KOPT-K1 (cell line): ENCODE data around the gene PRKCE.

Source experiments
- H3K27ac ChIP-seq: fragments of 200-600 bp; sonication (generic); 2 replicates; pipeline ENCODE4 v1.5.1; 2016; ENCODE audit warnings: antibody characterized with exemption, mild to moderate bottlenecking, low read depth, low read length; ENCODE audit not compliant: poor library complexity, severe bottlenecking
- H3K36me3 ChIP-seq: fragments of 200-600 bp; sonication (generic); 2 replicates; pipeline ENCODE4 v1.5.1; 2017; ENCODE audit warnings: antibody characterized with exemption, mild to moderate bottlenecking, low read length, moderate library complexity; ENCODE audit not compliant: insufficient read depth
- H3K9me3 ChIP-seq: fragments of 200-600 bp; sonication (generic); 2 replicates; pipeline ENCODE4 v1.5.1; 2017; ENCODE audit warnings: antibody characterized with exemption, low read length, mild to moderate bottlenecking; ENCODE audit not compliant: insufficient read depth, poor library complexity, severe bottlenecking

Gene PRKCE

DNA sequence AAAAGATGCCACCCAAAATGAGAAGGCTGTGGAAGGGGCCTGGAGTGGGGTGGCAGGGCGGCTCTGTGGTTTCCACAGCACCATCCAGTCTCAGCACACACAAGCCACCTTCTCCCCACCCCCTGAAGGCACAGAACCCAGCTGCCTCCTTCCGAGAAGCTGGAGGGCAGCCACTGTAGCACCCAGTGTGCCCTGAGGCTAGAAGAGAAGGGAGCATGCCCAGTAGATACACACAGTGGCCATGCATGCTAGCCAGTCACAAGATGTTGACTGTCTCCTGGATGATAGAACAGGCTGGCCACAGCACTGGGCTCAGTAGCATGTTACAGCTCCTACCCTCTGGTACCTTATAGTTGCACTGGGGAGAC, 496.9 kb downstream of the PRKCE start:
- H3K9me3 ChIP-seq: no peaks in the 10 kb centered on the region
- peaks cover 35% of the 10 kb centered on the region for H3K36me3 ChIP-seq
- H3K27ac ChIP-seq: peak overlapping the region; percentile 95

GRCh38 chr2:46150445-46150955, 499.0 kb downstream of the PRKCE start:
- Histone ChIP-seq H3K36me3 (peaks cover 52% of the 10 kb centered on the region), H3K9me3 (no peaks in the 10 kb centered on the region), H3K27ac (no peak overlapping the region)

DNA sequence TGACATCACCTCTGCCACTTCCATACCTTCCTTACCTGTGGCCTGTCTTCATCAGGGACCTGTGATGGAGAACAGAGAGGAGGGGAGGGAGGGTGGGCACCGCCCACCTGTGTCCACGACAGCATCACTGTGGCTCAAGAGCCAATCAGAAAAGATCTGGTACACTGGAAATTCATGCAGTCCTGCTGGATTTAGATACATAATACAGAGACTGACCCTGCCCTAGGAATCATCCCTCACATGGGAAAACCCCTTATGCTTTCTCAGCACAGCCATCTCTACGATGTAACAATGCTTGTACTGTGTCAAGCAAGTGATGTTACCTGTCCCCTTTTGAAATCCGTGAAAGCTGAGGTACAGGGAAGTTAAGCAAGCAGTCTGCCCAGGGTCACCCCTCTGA, 500.1 kb downstream of the PRKCE start:
- Histone ChIP-seq H3K9me3 (no peaks in the 10 kb centered on the region), H3K36me3 (peaks cover 63% of the 10 kb centered on the region), H3K27ac (no peak overlapping the region)

DNA sequence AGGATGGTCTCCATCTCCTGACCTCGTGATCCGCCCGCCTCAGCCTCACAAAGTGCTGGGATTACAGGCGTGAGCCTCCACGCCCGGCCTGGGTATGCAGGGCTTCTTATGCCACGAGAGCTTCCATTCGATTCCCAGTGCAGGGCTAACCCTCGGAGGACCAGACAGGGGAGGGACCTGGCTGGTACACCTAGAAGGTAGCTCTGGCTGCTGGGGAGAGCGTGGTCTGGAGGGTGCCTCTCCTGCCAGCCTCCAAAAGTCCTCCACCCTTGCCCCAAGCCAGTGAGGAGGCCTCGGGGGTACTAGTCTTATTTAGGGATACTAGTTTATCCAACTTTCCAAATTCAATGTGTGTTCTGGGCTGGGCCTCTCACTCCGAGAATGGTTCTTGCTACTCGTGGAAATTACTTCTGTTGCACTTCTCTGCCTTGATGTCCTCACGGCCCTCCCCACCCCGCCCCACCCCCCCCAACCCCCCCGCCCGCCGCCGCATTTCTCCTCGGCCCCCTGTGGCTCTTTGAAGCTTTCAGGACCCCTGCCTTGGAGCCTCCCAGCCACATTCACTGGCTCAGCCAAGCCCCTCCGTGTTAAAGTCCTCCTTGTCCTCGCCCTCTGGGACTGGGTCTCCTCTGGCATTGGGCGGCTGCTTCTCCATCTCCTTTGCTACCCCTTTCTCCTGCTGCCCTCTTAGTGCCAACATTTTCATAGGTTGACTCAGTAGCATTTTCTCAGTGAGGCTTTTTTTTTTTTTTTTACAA, 502.7 kb downstream of the PRKCE start:
- no peaks in the 10 kb centered on the region for H3K9me3 ChIP-seq
- peaks cover 86% of the 10 kb centered on the region for H3K36me3 ChIP-seq
- no peak overlapping the region for H3K27ac ChIP-seq

DNA sequence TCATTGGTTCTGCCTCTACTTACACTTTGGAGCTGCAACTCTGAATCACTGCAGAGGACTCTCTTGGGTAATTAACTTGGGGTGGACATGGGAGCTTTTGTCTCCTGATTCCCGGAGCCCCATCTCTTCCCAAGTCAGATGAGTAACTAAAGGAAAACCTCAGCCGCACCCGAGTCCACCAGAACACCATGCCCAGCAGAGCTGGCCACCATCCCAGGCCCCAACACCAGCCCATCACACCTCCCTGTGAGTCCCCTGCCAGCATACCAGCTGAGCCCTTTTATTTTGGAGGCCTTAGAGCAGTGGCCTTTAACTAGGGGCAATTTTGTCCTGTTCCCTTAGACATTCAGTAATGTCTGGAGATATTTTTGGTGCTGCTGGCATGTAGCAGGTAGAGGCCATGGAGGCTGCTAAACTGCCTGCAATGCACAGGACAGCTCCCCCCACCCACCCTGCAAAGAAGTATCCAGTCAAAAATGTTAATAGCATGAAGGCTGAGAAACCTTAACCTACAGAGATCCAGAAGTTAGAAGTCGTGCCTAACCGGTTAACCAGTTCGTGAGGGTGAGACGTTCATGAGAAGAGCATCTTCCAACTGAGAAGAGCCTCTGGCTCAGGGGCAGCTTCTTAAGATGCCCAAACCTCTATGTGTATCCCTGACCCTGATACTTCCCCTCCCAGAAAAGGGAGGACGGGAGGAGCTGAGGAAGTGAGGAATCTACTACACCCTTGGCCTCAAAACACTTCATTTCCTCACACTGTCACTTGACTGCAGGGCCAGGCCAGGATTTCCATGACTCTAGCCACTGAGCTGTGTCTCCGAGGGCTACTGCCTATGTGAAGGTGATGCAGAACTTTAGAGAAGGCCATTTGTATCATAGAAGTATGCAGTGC, 505.8 kb downstream of the PRKCE start:
- Histone ChIP-seq H3K27ac (no peak overlapping the region), H3K36me3 (peaks cover 92% of the 10 kb centered on the region), H3K9me3 (no peaks in the 10 kb centered on the region)

GRCh38 chr2:46157966-46158310, 506.5 kb downstream of the PRKCE start:
- no peak overlapping the region for H3K27ac ChIP-seq
- no peaks in the 10 kb centered on the region for H3K9me3 ChIP-seq
- H3K36me3 ChIP-seq: peaks cover 94% of the 10 kb centered on the region

GRCh38 chr2:46158661-46159060, 507.2 kb downstream of the PRKCE start:
- H3K9me3 ChIP-seq: no peaks in the 10 kb centered on the region
- H3K36me3 ChIP-seq: peaks cover 96% of the 10 kb centered on the region

GRCh38 chr2:46160326-46160725, 508.9 kb downstream of the PRKCE start:
- peak overlapping the region; percentile 57 for H3K27ac ChIP-seq
- no peaks in the 10 kb centered on the region for H3K9me3 ChIP-seq
- H3K36me3 ChIP-seq: peaks cover 99% of the 10 kb centered on the region

More at GRCh38 chr2:46158661-46159060, 507.2 kb downstream of the PRKCE start:
- no peak overlapping the region for H3K27ac ChIP-seq

DNA sequence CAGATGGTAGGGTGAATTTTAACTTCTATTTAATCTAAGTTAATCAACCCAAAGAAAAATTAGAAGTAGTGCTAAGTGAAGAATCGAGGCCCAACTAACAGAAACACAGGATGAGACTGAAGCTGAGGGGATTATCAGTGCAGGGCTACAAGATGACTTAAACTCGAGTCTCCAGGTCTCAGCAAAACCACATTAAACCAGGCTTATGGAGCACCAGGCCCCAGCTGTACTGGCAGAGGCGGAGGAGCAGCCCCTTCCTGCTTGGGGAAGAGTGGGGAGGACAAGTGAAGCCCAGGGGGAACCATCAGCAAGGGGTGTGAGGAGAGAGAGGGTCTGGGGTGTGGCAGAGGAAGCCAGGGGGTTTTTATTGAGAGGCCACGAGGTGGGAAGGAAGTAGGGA, 509.8 kb downstream of the PRKCE start:
- peak overlapping the region; percentile 57 for H3K27ac ChIP-seq
- no peaks in the 10 kb centered on the region for H3K9me3 ChIP-seq
- H3K36me3 ChIP-seq: peaks cover 100% of the 10 kb centered on the region

DNA sequence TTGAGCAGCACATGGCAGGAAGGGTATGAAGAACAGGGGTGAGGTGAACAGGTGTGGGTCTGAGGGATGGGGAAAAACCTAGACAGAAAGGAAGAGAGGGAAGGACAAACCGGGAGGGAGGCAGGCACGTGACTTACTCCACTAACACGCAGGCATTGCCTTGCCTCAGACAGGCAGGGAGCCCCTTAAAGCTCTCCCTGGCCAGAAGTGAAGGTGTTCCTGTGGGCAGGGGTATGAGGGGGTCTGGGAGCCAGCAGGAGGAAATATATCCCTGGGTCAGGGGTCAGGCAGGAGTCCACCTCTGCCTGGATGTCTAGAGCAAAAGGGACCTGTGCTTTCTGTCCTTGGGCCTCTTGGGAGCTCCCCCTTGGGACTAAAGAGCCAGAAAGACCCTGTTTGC, 510.4 kb downstream of the PRKCE start:
- peak overlapping the region; percentile 57 for H3K27ac ChIP-seq
- H3K9me3 ChIP-seq: no peaks in the 10 kb centered on the region
- H3K36me3 ChIP-seq: peaks cover 100% of the 10 kb centered on the region

DNA sequence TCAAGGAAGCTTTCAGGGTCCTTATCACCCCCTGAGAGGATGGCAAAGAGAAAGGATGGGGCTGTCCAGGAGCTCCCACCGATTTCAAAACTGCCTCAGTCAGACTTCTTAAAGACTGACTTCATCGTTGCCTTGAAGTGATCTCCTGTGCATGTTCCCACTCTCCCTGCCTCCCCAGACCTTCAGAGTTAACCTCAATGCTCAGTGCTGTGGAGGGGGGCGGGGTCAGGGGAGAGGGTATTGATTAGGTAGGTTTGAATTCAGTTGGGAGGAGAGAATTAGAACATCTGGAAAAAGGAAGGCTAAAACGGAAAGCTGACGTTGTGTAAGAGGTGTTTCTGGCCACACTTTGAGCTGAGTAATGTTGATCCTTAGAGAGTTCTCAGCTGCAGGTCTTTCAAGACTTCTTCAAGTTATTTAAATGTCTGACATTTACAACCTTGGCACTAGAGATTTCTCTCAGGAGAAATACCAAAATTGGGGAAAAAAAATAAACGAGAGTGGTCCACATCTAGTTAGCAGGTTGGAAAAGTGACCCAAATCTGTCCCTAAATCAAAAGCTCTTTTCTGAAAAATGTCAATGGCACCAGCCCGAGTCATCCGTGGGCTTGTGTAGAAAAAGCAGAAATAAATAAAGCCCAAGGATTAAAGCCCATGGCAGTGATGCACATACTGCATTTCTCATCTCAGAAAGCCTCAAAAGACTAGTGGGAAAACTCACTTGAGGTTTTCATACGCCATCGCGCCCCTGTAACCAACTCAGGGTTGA, 511.0 kb downstream of the PRKCE start:
- Histone ChIP-seq H3K27ac (no peak overlapping the region), H3K9me3 (no peaks in the 10 kb centered on the region), H3K36me3 (peaks cover 100% of the 10 kb centered on the region)

DNA sequence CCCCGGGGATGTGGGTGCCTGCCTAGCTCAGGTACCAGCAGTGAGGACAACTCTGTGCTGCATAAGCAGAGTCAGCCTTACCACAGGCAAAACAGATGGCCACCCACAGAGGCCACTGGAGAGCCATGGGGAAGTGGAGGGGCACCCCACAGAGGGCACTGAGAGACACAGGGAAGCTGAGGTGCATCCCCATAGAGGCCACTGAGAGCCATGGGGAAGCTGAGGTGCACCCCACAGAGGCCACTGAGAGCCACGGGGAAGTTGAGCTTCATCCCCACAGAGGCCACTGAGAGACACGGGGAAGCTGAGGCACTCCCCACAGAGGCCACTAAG, 511.6 kb downstream of the PRKCE start:
- peaks cover 99% of the 10 kb centered on the region for H3K36me3 ChIP-seq
- no peak overlapping the region for H3K27ac ChIP-seq
- no peaks in the 10 kb centered on the region for H3K9me3 ChIP-seq

DNA sequence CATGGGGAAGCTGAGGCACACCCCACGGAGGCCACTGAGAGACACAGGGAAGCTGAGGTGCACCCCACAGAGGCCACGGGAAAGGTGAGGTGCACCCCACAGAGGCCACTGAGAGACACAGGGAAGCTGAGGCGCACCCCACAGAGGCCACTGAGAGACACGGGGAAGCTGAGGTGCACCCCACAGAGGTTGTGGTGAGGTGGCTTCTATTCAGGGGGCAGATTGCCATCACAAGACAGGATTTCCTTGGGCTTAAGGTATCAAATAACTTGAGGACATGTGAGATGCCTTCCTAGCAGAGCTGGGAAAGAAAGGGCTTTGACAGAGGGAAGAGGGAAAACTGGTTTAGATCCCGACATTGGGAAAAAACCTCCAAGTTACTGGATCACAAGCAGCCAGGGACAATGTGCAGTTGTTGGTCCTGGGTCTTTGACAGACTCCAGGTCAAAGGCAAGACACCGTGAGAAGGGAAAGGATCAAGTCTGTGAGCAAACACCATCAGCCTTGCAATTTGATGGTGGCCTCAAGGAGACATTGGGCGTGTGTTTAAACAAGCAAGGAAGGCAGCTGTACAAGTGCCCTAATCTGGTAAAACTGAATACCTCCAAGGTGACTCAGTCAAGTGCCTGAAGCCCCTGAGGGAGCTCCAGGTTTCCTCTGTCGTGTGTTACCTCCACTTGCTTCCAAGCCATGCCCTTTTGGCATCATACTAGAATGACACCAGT, 512.5 kb downstream of the PRKCE start:
- no peaks in the 10 kb centered on the region for H3K9me3 ChIP-seq
- no peak overlapping the region for H3K27ac ChIP-seq
- peaks cover 99% of the 10 kb centered on the region for H3K36me3 ChIP-seq

DNA sequence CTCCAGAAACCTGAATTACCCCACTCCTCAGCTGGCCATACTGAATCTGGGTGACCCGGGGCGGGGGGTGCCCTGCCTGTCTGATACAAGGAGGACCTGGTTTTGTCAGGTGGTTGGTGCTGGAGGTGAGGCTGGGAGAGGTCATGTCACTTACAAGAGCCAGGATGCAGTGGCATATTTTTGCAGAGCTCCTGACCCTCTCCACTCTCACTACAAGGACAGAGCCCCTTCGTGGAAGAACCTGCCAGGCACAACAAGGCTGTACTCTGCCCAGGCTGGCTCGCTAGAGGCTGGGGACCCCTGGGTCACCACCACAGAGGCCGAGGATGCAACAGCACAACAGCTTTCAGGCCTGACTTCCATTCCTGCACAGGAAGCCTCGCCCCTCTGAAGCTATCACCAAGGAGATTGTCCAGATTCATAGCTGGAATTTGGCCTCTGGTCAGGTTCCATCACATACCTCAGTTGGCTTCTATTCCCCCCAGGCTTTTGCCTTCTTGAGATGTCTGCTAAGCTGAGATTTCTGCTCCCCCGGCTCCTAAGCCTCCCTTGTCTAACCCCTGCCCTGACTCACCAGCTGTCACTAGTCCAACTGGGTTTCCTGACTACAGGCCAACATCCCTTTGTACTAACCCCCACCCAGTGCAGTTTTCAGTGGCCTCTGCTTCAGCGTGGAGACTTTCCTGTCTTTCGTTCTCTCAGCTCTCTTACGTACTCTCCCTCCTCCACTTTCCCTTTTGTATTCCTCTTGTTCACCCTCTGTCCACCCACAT, 513.2 kb downstream of the PRKCE start:
- Histone ChIP-seq H3K27ac (no peak overlapping the region), H3K9me3 (no peaks in the 10 kb centered on the region), H3K36me3 (peaks cover 99% of the 10 kb centered on the region)
